ENCODE results near the gene XYLB. TPM values are rescaled to one million over a fixed set of nuclear protein-coding genes. Genes with fewer than 3 reads are reported as not detected.

XYLB gene
- total RNA-seq, 4 donors from 2014 or later: 3.1 to 6.6 (median 4.1) TPM

DNA sequence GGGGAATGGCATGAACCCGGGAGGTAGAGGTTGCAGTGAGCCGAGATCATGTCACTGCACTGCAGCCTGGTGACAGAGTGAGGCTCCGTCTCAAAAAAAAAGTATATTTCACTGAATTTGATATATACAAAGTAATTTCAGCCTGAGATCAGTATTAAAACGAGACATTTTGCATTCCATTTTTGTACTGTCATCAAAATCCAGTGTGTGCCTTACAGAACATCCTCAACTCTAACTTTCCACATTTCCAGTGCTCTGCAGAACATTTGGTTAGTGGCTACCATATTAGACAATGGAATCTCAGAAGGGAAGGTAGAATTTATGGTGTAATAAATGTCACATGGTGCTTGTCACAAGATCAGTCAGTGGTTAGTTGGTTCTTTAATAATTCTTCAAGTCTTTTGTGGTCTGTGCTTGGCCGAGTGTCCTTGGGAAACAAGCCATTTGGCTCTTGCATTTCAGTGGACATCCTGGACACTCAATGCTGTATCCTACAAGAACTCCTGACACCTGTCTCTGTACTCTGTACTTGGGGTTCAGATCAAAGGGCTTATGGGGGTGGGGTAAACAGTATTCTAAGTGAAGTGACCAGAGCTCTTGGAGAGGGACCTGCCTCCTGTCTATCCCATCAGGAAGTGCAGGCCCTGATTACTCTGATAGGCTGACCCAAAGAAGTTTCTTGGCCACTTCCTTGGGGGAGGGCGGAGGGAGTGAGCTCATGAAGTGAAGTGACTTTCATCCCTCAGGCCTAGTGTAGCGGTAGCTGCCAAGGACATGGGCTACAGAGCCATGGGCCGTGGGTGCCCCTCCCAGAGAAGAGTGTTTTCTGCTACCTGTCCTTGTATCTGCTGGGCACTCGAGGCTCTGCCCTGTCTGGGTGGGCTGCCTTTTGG is 110.8 kb downstream of the XYLB start:
- Histone ChIP-seq H3K27me3 (no peaks in the 10 kb centered on the region), H3K27ac (no peak overlapping the region), H3K4me3 (no peak overlapping the region), H3K9me3 (no peaks in the 10 kb centered on the region), H3K4me1 (peaks cover 0 to 72% (median 30%) of the 10 kb centered on the region in 4 donors), H3K36me3 (no peaks in the 10 kb centered on the region)
- DNase-seq (ENCODE audit: low spot score in 2 of 2): no peak
- TF ChIP-seq EP300 (IDR thresholded peaks at IDR 0.05) (no peak), POLR2A (IDR thresholded peaks at IDR 0.05) (no peak), CTCF (IDR thresholded peaks at IDR 0.05) (no peak)
- 82 to 84% methylated on average over 8 to 9 of the region's 9 CpGs for WGBS, 2 donors

DNA sequence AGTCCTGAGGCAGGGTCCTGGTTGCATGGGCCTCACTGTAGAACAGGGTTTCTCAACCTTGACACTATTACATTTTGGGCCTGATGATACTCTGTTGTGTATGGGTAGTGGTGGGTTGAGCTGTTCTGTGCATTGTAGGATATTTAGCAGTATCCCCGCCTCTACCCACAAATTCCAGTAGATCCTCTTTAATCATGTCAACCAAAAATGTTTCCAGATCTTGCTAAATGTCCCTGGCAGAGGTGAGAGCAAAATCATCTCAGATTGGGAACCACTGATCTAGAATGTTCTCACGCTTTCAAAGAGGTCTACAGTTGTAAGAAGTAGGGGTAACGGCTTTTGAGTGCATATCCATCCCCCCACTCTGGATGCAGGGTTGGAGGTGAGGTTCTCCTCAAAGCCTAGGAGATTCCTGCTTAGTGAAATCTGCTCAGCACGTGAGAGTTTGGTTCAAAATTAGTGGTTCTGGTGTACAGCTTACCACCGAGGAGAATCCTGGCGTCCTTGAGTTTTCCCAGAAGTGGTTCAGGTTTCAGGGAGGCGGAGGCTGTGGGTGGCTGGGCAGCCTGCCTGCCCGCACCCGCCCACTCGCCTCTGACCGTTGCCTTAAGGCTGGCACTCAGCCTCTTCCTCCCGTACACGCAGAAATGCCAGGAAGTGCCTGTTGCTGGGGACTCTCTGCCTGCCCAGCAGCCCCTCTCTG is 112.4 kb downstream of the XYLB start:
- Histone ChIP-seq H3K27me3 (no peaks in the 10 kb centered on the region), H3K27ac (peak overlapping the region in 3 of 4 donors; percentile 4 to 63 (median 31)), H3K4me3 (no peak overlapping the region), H3K4me1 (peaks cover 0 to 63% (median 30%) of the 10 kb centered on the region in 4 donors), H3K36me3 (no peaks in the 10 kb centered on the region), H3K9me3 (no peaks in the 10 kb centered on the region)
- TF ChIP-seq CTCF (IDR thresholded peaks at IDR 0.05): no peak
- no peak for TF ChIP-seq POLR2A (IDR thresholded peaks at IDR 0.05)
- TF ChIP-seq EP300 (IDR thresholded peaks at IDR 0.05): peak in 1 of 2 donors; percentile 20
- DNase-seq (ENCODE audit: low spot score in 2 of 2): no peak
- WGBS, 2 donors: 31 to 51% methylated on average over 12 of the region's 13 CpGs

GRCh38 chr3:38459499-38460048 is 113.0 kb downstream of the XYLB start:
- 74 to 84% methylated on average over 4 to 6 of the region's 10 CpGs for WGBS, 2 donors
- Histone ChIP-seq H3K4me3 (no peak overlapping the region), H3K4me1 (peaks cover 0 to 63% (median 30%) of the 10 kb centered on the region in 4 donors), H3K27ac (peak overlapping the region in 3 of 4 donors; percentile 4 to 63 (median 31)), H3K9me3 (no peaks in the 10 kb centered on the region), H3K36me3 (no peaks in the 10 kb centered on the region), H3K27me3 (no peaks in the 10 kb centered on the region)
- no peak for DNase-seq (ENCODE audit: low spot score in 2 of 2)
- no peak for TF ChIP-seq CTCF (IDR thresholded peaks at IDR 0.05)
- TF ChIP-seq POLR2A (IDR thresholded peaks at IDR 0.05): no peak
- no peak for TF ChIP-seq EP300 (IDR thresholded peaks at IDR 0.05)

DNA sequence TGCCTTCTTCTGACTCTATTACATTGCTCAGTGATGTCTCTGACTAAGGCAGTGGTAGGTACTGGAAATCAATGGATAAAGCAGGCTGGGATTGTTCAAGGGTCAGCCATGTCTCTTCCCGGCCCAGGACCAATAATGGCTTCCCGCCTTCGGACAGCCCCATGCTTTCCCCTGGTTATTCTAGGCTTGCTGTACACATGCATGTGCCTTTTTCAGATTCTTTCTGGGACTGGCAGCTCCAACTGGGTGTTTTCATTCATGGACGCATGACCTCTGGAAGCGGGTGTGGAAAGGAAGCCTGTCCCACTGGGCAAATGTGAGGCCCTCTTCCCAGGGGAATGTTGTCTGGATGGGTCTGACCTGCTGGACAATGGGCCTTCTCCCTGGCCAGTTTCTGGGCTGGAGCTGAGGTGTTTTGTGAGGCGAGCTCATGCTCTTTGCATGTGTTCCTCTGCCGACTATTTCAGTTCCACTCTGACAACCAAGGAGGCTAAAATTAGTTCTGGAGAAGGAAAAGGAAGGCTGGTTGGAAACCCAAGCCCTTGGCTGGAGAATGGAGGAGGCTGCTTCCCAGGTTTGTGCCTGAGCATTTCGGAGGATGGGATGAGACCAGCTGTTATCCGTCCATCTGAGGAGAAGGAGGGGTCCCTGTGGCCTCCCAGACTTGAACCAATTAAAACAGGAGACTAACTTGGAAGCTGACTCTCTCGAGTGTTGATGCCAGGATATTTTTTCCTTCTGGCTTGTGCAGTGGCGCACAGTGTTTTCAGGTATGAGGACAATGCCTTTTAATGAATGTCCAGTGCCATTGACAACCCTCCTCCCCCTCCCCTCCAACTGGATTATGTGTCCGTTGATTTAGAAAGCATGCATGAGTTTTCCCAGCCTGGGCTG is 114.0 kb downstream of the XYLB start:
- WGBS, 2 donors: 69 to 72% methylated on average over 12 of the region's 12 CpGs
- H3K36me3 ChIP-seq: no peaks in the 10 kb centered on the region
- H3K9me3 ChIP-seq: peaks cover 0 to 2% (median under 1%) of the 10 kb centered on the region in 4 donors
- H3K4me3 ChIP-seq: no peak overlapping the region
- H3K27ac ChIP-seq: peak overlapping the region in 1 of 4 donors; percentile 31
- peaks cover 0 to 61% (median 29%) of the 10 kb centered on the region in 4 donors for H3K4me1 ChIP-seq
- H3K27me3 ChIP-seq: no peaks in the 10 kb centered on the region
- TF ChIP-seq EP300 (IDR thresholded peaks at IDR 0.05) (no peak), CTCF (IDR thresholded peaks at IDR 0.05) (no peak), POLR2A (IDR thresholded peaks at IDR 0.05) (no peak)
- no peak for DNase-seq (ENCODE audit: low spot score in 2 of 2)

Small RNA genes within 50 kb of the gene (small RNA-seq; reads per million reads assigned to genes)
- gene RNU6-235P: not detected

Other genes starting within 250 kb of the XYLB start
- 10 to 100 TPM; 63.9 to 83.3 (median 80.5) TPM for gene ACAA1, start 209.7 kb upstream of the XYLB start, total RNA-seq
- 10 to 100 TPM; 29.9 to 36.3 (median 34.3) TPM for gene MYD88, start 208.1 kb upstream of the XYLB start, total RNA-seq
- 10 to 100 TPM; 23.9 to 35.8 (median 29.9) TPM for gene OXSR1, start 181.2 kb upstream of the XYLB start, total RNA-seq
- gene SLC22A13, start 81.0 kb upstream of the XYLB start, total RNA-seq: under 1 TPM in 1 of 4 donors, not detected in 3; 0.78 TPM
- gene SLC22A14, start 64.5 kb upstream of the XYLB start, total RNA-seq: 1 to 10 TPM in 1 of 4 donors, not detected in 3; 1.2 TPM
- gene ACVR2B, start 107.1 kb downstream of the XYLB start, total RNA-seq: 10 to 100 TPM in 3 of 4 donors, 1 to 10 TPM in 1; 8.7 to 15.3 (median 12.6) TPM
- gene EXOG, start 149.6 kb downstream of the XYLB start, total RNA-seq: 10 to 100 TPM in 3 of 4 donors, 1 to 10 TPM in 1; 9.9 to 21.9 (median 20.9) TPM